ENCODE measurements around the gene LGSN. TPM values are rescaled to one million over a fixed set of nuclear protein-coding genes. Genes with fewer than 3 reads are reported as not detected.

Gene LGSN
- total and polyA plus RNA-seq, 10 of the 15 experiments (the other 5 are each of a cell fraction or from before 2014, with no cell fraction given) = not detected

- TF ChIP-seq, protein P1, sequence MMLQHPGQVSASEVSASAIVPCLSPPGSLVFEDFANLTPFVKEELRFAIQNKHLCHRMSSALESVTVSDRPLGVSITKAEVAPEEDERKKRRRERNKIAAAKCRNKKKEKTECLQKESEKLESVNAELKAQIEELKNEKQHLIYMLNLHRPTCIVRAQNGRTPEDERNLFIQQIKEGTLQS (IDR thresholded peaks at IDR 0.05; ENCODE audit: borderline replicate concordance, extremely low read depth, low read depth, low read length) = 0 out of 2 replicates have a peak, but pooled peaks have one; percentile 3
- TF ChIP-seq USF2 (IDR thresholded peaks at IDR 0.05; ENCODE audit: borderline replicate concordance, low read depth, low read length) (peak; percentile 81), CREB1 (IDR thresholded peaks at IDR 0.05; ENCODE audit: low read depth) (0 out of 2 replicates have a peak, but pooled peaks have one; percentile 13), SREBF1 (IDR thresholded peaks at IDR 0.05; ENCODE audit: low read length) (no peak; the same call in 1 of the 2 replicates), ZNF24 (IDR thresholded peaks at IDR 0.05) (peak; percentile 34; the same call in 1 of the 2 replicates), CUX1 (IDR thresholded peaks at IDR 0.05; ENCODE audit: insufficient replicate concordance, low read depth, low read length) (peak; percentile 84), PAX8 (IDR thresholded peaks at IDR 0.05) (no peak), IRF3 (IDR thresholded peaks at IDR 0.05) (no peak), TCF3 (IDR thresholded peaks at IDR 0.05; ENCODE audit: borderline replicate concordance, insufficient read depth, low read depth, low read length) (peak; percentile 77), CBFB (IDR thresholded peaks at IDR 0.05; ENCODE audit: low read depth) (peak; percentile 73; the same call in 1 of the 2 replicates), EP300 (IDR thresholded peaks at IDR 0.05; ENCODE audit: borderline replicate concordance in 1 of 2, control insufficient read depth in 1 of 2, low read depth in 2 of 2, low read length in 2 of 2) (peak; percentile 89 to 93), SUPT20H (IDR thresholded peaks at IDR 0.05; ENCODE audit: borderline replicate concordance, control insufficient read depth, low read depth, low read length) (no peak), EZH2 (IDR thresholded peaks at IDR 0.05; ENCODE audit: borderline replicate concordance, control insufficient read depth, low read depth, low read length) (no peak)
- TF ChIP-seq, protein P2, sequence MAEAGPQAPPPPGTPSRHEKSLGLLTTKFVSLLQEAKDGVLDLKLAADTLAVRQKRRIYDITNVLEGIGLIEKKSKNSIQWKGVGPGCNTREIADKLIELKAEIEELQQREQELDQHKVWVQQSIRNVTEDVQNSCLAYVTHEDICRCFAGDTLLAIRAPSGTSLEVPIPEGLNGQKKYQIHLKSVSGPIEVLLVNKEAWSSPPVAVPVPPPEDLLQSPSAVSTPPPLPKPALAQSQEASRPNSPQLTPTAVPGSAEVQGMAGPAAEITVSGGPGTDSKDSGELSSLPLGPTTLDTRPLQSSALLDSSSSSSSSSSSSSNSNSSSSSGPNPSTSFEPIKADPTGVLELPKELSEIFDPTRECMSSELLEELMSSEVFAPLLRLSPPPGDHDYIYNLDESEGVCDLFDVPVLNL (IDR thresholded peaks at IDR 0.05; ENCODE audit: low read depth, low read length) = no peak
These were observed 32.9 kb upstream of the LGSN start (continued) for GRCh38 chr6:63352544-63353285.
